ENCODE results near the gene IL2RG.

The IL2RG gene

GRCh38 chrX:71111141-71111843 lies at the start of gene IL2RG:
TSS of gene IL2RG (minus strand) at chrX:71111577. CDS start at chrX:71111539, 38 bp downstream.
- DNase-seq (ENCODE audit: low spot score): no peak

- no peak for DNase-seq (ENCODE audit: low spot score)
Observed at GRCh38 chrX:71160475-71160874, 49.1 kb upstream of the IL2RG start.

GRCh38 chrX:71159335-71159734 lies 48.0 kb upstream of the IL2RG start:
- no peak for DNase-seq (ENCODE audit: low spot score)

- DNase-seq (ENCODE audit: low spot score): no peak
Observed at GRCh38 chrX:71158603-71159002, 47.2 kb upstream of the IL2RG start.

- DNase-seq (ENCODE audit: low spot score): no peak
Observed at GRCh38 chrX:71154641-71155040, 43.3 kb upstream of the IL2RG start.

GRCh38 chrX:71154196-71154595 lies 42.8 kb upstream of the IL2RG start:
- no peak for DNase-seq (ENCODE audit: low spot score)

GRCh38 chrX:71151366-71151765 lies 40.0 kb upstream of the IL2RG start:
- DNase-seq (ENCODE audit: low spot score): no peak

- no peak for DNase-seq (ENCODE audit: low spot score)
Observed at GRCh38 chrX:71148278-71148663, 36.9 kb upstream of the IL2RG start.

GRCh38 chrX:71147496-71148277 lies 36.3 kb upstream of the IL2RG start:
- no peak for DNase-seq (ENCODE audit: low spot score)

- DNase-seq (ENCODE audit: low spot score): no peak
Observed at GRCh38 chrX:71144651-71145050, 33.3 kb upstream of the IL2RG start, which contains the start of gene NLGN3. TSS of gene NLGN3 (plus strand) at chrX:71144841. CDS start at chrX:71147750, 2,909 bp downstream.

- no peak for DNase-seq (ENCODE audit: low spot score)
Observed at GRCh38 chrX:71143508-71143907, 32.1 kb upstream of the IL2RG start.

- no peak for DNase-seq (ENCODE audit: low spot score)
Observed at GRCh38 chrX:71140440-71140839, 29.1 kb upstream of the IL2RG start.

GRCh38 chrX:71131510-71131909 lies 20.1 kb upstream of the IL2RG start:
- DNase-seq (ENCODE audit: low spot score): no peak

GRCh38 chrX:71128915-71129765 lies 17.8 kb upstream of the IL2RG start:
- DNase-seq (ENCODE audit: low spot score): peak; percentile 21

GRCh38 chrX:71128166-71128833 lies 16.9 kb upstream of the IL2RG start:
- DNase-seq (ENCODE audit: low spot score): no peak

- no peak for DNase-seq (ENCODE audit: low spot score)
Observed at GRCh38 chrX:71118985-71119535, 7.7 kb upstream of the IL2RG start.

- peak; percentile 51 for DNase-seq (ENCODE audit: low spot score)
Observed at GRCh38 chrX:71118032-71118984, 6.9 kb upstream of the IL2RG start, which contains the start of gene MED12. TSS of gene MED12 (plus strand) at chrX:71118596. CDS start at chrX:71118755, 159 bp downstream.

GRCh38 chrX:71117358-71117757 lies 6.0 kb upstream of the IL2RG start:
- no peak for DNase-seq (ENCODE audit: low spot score)

GRCh38 chrX:71111921-71112431 lies 599 bp upstream of the IL2RG start:
- no peak for DNase-seq (ENCODE audit: low spot score)

GRCh38 chrX:71109051-71109450 lies 2.3 kb downstream of the IL2RG start:
- DNase-seq (ENCODE audit: low spot score): no peak
